ENCODE data around the gene ARIH2. TPM values are rescaled to one million over a fixed set of nuclear protein-coding genes. Genes with fewer than 3 reads are reported as not detected.

ARIH2 gene
- total and polyA plus RNA-seq, 2 of the 4 experiments (the other 2 are of a cell fraction) = 62.3 to 93.7 TPM

GRCh38 chr3:49021813-49022687, 103.4 kb downstream of the ARIH2 start, which contains the start of gene NDUFAF3:
TSS of gene NDUFAF3 (plus strand) at chr3:49022121. CDS start at chr3:49022145, 24 bp downstream.
- Histone ChIP-seq H3K18ac (ENCODE audit: low read depth, low read length) (no peak within 1 kb of the TSS), H2BK120ac (ENCODE audit: low read depth, low read length) (peak within 1 kb of the TSS; percentile 57), H4K8ac (ENCODE audit: low read depth in 2 of 2, low read length in 2 of 2) (peak within 1 kb of the TSS; percentile 90 to 91), H3K23ac (ENCODE audit: low read depth, low read length) (peak within 1 kb of the TSS; percentile 85), H2AK9ac (replicated peaks; ENCODE audit: low read depth, low read length, poor library complexity) (peak within 1 kb of the TSS; percentile 99), H3K9me1 (ENCODE audit: insufficient read depth, low read length) (peaks cover 21% of the 10 kb centered on the region), H2BK15ac (ENCODE audit: low read depth, low read length) (0 out of 3 replicates have a peak within 1 kb of the TSS, but pooled peaks have one; percentile 25), H3K79me1 (ENCODE audit: low read depth in 1 of 2, low read length in 2 of 2) (peaks cover 27 to 84% of the 10 kb centered on the region in 2 experiments; a peak in 3 of 4 replicates), H3K56ac (ENCODE audit: extremely low read depth, insufficient read depth, low read length) (peak within 1 kb of the TSS; percentile 58), H2AFZ (replicated peaks; ENCODE audit: low read length, poor library complexity) (peak within 1 kb of the TSS; percentile 94), H2BK20ac (ENCODE audit: low read depth, low read length) (no peak within 1 kb of the TSS), H3K9me3 (ENCODE audit: control insufficient read depth, insufficient read depth, low read length) (no peaks in the 10 kb centered on the region), H3K27me3 (ENCODE audit: control insufficient read depth, insufficient read depth, low read length) (no peaks in the 10 kb centered on the region), H2BK5ac (ENCODE audit: low read depth, low read length, poor library complexity, severe bottlenecking) (peak within 1 kb of the TSS; percentile 93), H3K36me3 (ENCODE audit: control insufficient read depth, insufficient read depth, low read length) (peaks cover 32% of the 10 kb centered on the region), H3K14ac (replicated peaks; ENCODE audit: low read depth, low read length) (peak within 1 kb of the TSS; percentile 94), H3K4me2 (ENCODE audit: low read depth, low read length) (peak within 1 kb of the TSS; percentile 84), H4K20me1 (ENCODE audit: insufficient read depth, low read length) (peaks cover 20% of the 10 kb centered on the region), H3K27ac (ENCODE audit: insufficient read depth, low read length) (peak within 1 kb of the TSS; percentile 93), H3K9ac (ENCODE audit: low read depth, low read length) (peak within 1 kb of the TSS; percentile 90), H3K4ac (ENCODE audit: low read depth, low read length) (peak within 1 kb of the TSS; percentile 92), H3K4me3 (ENCODE audit: insufficient read depth, low read depth, low read length) (peak within 1 kb of the TSS; percentile 84), H4K5ac (ENCODE audit: low read depth, low read length) (peak within 1 kb of the TSS; percentile 40), H3K4me1 (ENCODE audit: control insufficient read depth, insufficient read depth, low read length) (peaks cover 10% of the 10 kb centered on the region), H4K91ac (ENCODE audit: insufficient read depth, low read depth, low read length) (peak within 1 kb of the TSS; percentile 57), H2AK5ac (ENCODE audit: low read depth, low read length) (peak within 1 kb of the TSS; percentile 97)
- in situ Hi-C loops (cut with MboI; ENCODE audit: low sequenced_read_pairs) (no loop called here), intact Hi-C loops (cut with micrococcal nuclease) (loop anchor here (2.0 to 5.0 kb wide), 2 partner anchors 33 to 70 kb away; partner anchors contain the start of gene QRICH1), dilution Hi-C loops (cut with HindIII; ENCODE audit: low sequenced_read_pairs, unreplicated experiment) (no loop called here)
- TF ChIP-seq POLR2A (IDR thresholded peaks at IDR 0.05; ENCODE audit: low read depth, low read length) (peak; percentile 40; the same call in 1 of the 2 replicates), CEBPB (IDR thresholded peaks at IDR 0.05; ENCODE audit: low read depth, low read length) (no peak), CHD1 (IDR thresholded peaks at IDR 0.05; ENCODE audit: low read depth, low read length) (no peak), ELK1 (IDR thresholded peaks at IDR 0.05; ENCODE audit: borderline replicate concordance, low read depth, low read length) (no peak), MXI1 (IDR thresholded peaks at IDR 0.05; ENCODE audit: borderline replicate concordance, low read depth, low read length) (0 out of 2 replicates have a peak, but pooled peaks have one; percentile 39), MAZ (IDR thresholded peaks at IDR 0.05; ENCODE audit: borderline replicate concordance, low read depth, low read length) (peak; percentile 85; the same call in 1 of the 2 replicates), CTCF (conservative IDR thresholded peaks at IDR 0.05; ENCODE audit: low read depth, low read length) (peak; percentile 96)
- 1% methylated on average over 63 of the region's 83 CpGs; no CpG with 5 or more reads in 1 of the 2 experiments for WGBS, 2 experiments (ENCODE audit: extremely low coverage in 2 of 2, insufficient read length in 1 of 2)
- DNase-seq (peak; percentile 92), ATAC-seq (ENCODE audit: low read depth) (peak; percentile 74)
- POLR2A ChIA-PET (ENCODE audit: unreplicated experiment) = interaction anchor here (1.0 to 3.8 kb wide), 4 partner anchors 12 to 84 kb away, joined by 3 to 25 read pairs (median 4); partner anchors contain the start of gene QRICH1
- BruUV-seq (replicated peaks) = TSS peak; percentile 82
- CTCF ChIA-PET = interaction anchor here (0.5 to 1.1 kb wide), 7 partner anchors 10 to 472 kb away, joined by 3 to 7 read pairs (median 5); partner anchors contain the start of genes P4HTM and WDR6

Measured in IMR-90 (cell line).